ENCODE measurements around the gene FFAR3. TPM values are rescaled to one million over a fixed set of nuclear protein-coding genes. Genes with fewer than 3 reads are reported as not detected.
A peak's percentile ranks its signal among the peaks of the same experiment; 100 is the strongest.

Gene FFAR3
- total RNA-seq, 2 experiments from 2014 or later = not detected

DNA sequence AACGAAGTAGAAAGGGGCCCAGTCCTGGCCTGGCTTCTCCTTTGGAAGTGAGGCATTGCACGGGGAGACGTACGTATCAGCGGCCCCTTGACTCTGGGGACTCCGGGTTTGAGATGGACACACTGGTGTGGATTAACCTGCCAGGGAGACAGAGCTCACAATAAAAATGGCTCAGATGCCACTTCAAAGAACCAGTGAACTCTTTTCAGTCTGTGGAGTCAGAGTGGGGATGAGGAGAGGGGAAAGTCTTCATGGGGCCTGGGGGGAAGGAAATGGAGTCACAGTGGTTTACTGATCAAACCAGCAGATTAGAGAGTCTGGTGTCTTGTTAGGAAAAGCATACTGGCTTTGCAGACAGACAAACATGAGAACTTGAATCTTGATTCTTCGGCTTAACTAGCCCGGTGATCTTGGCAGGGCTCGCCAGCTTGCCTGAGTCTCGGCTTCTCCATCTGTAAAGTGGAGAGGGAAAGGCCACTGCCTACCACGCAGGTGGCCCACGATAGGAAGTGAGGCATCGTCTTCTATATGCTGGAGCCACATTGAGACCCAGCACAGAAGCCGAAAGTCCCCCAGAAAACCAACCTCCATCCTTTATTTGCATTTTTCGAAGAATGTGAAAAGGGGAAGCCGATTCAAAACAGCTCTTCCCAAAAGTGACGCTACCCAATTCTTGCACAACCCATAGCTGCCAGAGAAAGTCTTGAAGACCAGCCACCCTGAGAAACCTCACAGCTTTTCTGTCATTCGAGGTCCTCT, 10.9 kb upstream of the FFAR3 start, which contains the start of gene FFAR1:
TSS of gene FFAR1 (plus strand) at position 732 of the 759 bp plus-strand sequence. CDS start 3,650 bp downstream, outside the sequence.
- DNase-seq = peak in 10 of 14 experiments; percentile 14 to 83 (median 40)
- TF ChIP-seq, protein P1, sequence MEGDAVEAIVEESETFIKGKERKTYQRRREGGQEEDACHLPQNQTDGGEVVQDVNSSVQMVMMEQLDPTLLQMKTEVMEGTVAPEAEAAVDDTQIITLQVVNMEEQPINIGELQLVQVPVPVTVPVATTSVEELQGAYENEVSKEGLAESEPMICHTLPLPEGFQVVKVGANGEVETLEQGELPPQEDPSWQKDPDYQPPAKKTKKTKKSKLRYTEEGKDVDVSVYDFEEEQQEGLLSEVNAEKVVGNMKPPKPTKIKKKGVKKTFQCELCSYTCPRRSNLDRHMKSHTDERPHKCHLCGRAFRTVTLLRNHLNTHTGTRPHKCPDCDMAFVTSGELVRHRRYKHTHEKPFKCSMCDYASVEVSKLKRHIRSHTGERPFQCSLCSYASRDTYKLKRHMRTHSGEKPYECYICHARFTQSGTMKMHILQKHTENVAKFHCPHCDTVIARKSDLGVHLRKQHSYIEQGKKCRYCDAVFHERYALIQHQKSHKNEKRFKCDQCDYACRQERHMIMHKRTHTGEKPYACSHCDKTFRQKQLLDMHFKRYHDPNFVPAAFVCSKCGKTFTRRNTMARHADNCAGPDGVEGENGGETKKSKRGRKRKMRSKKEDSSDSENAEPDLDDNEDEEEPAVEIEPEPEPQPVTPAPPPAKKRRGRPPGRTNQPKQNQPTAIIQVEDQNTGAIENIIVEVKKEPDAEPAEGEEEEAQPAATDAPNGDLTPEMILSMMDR (IDR thresholded peaks at IDR 0.05) = no peak
- peak within 1 kb of the TSS; percentile 75 for H3K27ac Mint-ChIP-seq
- peak; percentile 78 for ATAC-seq (ENCODE audit: poor library complexity)
- Histone ChIP-seq H3K36me3 (ENCODE audit: insufficient read depth, low read length) (no peaks in the 10 kb centered on the region), H3K4me1 (ENCODE audit: insufficient read depth, low read length) (peaks cover 30% of the 10 kb centered on the region), H3K9me3 (ENCODE audit: control insufficient read depth in 1 of 2, insufficient read depth in 1 of 2, low read length in 2 of 2) (peaks cover 0 to 3% of the 10 kb centered on the region in 2 experiments), H3K4me3 (ENCODE audit: low read length) (no peak within 1 kb of the TSS), H3K27me3 (ENCODE audit: control insufficient read depth in 1 of 2, insufficient read depth in 2 of 2, low read length in 2 of 2) (peaks cover 0 to 2% of the 10 kb centered on the region in 2 experiments), H3K27ac (ENCODE audit: low read depth in 1 of 2, low read length in 2 of 2) (no peak within 1 kb of the TSS)
- ChIA-PET CTCF (interaction anchor here (1.1 kb wide), 1 partner anchor 148 kb away, joined by 3 read pairs; no protein-coding TSS in a partner anchor), POLR2A (interaction anchor here (2.1 kb wide), 1 partner anchor 116 kb away, joined by 9 read pairs; no protein-coding TSS in a partner anchor)
- intact Hi-C loops (cut with DNase I, micrococcal nuclease) = no loop called here
- peaks cover 26% of the 10 kb centered on the region for H3K4me1 Mint-ChIP-seq (ENCODE audit: low read depth)
- peaks cover 9% of the 10 kb centered on the region for H3K27me3 Mint-ChIP-seq
- H3K4me3 Mint-ChIP-seq = peak within 1 kb of the TSS; percentile 71
- H3K36me3 Mint-ChIP-seq (ENCODE audit: low read depth) = no peaks in the 10 kb centered on the region
- H3K9me3 Mint-ChIP-seq = no peaks in the 10 kb centered on the region

DNA sequence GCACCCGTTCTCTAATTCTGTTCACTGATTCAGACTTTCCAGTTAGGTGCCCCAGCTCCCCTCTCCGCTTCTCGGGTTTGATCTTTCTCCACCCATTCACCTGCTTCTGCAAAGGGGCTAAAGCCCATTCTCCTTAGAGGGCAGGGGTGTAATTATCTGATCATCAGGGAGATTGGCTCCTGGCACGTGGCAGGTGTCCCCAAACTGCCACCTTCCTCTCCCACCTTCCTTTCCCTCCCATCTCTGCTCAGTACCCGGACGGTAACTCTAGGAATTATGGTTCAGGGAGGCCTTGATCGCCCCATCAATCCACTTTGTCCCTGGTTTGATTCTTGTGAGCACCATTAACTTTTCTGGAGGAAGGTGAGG, 10.3 kb upstream of the FFAR3 start:
- H3K4me1 ChIP-seq (ENCODE audit: insufficient read depth, low read length) = peaks cover 35% of the 10 kb centered on the region
- H3K4me3 ChIP-seq (ENCODE audit: low read length) = no peak overlapping the region
- H3K9me3 ChIP-seq (ENCODE audit: control insufficient read depth in 1 of 2, insufficient read depth in 1 of 2, low read length in 2 of 2) = peaks cover 0 to 3% of the 10 kb centered on the region in 2 experiments
- DNase-seq (peak in 1 of 14 experiments; percentile 30), ATAC-seq (ENCODE audit: poor library complexity) (no peak)
- ChIA-PET POLR2A (interaction anchor here (2.1 kb wide), 1 partner anchor 115 kb away, joined by 9 read pairs; no protein-coding TSS in a partner anchor), CTCF (interaction anchor here (1.1 kb wide), 1 partner anchor 147 kb away, joined by 3 read pairs; no protein-coding TSS in a partner anchor)
- H3K36me3 ChIP-seq (ENCODE audit: insufficient read depth, low read length) = no peaks in the 10 kb centered on the region
- intact Hi-C loops (cut with DNase I, micrococcal nuclease) = no loop called here
- Mint-ChIP-seq H3K27ac (peak overlapping the region; percentile 75), H3K4me3 (peak overlapping the region; percentile 71), H3K27me3 (peaks cover 13% of the 10 kb centered on the region), H3K4me1 (ENCODE audit: low read depth) (peaks cover 30% of the 10 kb centered on the region), H3K36me3 (ENCODE audit: low read depth) (no peaks in the 10 kb centered on the region), H3K9me3 (no peaks in the 10 kb centered on the region)
- peaks cover 0 to 2% of the 10 kb centered on the region in 2 experiments for H3K27me3 ChIP-seq (ENCODE audit: control insufficient read depth in 1 of 2, insufficient read depth in 2 of 2, low read length in 2 of 2)
- TF ChIP-seq, protein P1 (IDR thresholded peaks at IDR 0.05) = no peak
- H3K27ac ChIP-seq (ENCODE audit: low read depth in 1 of 2, low read length in 2 of 2) = no peak overlapping the region

DNA sequence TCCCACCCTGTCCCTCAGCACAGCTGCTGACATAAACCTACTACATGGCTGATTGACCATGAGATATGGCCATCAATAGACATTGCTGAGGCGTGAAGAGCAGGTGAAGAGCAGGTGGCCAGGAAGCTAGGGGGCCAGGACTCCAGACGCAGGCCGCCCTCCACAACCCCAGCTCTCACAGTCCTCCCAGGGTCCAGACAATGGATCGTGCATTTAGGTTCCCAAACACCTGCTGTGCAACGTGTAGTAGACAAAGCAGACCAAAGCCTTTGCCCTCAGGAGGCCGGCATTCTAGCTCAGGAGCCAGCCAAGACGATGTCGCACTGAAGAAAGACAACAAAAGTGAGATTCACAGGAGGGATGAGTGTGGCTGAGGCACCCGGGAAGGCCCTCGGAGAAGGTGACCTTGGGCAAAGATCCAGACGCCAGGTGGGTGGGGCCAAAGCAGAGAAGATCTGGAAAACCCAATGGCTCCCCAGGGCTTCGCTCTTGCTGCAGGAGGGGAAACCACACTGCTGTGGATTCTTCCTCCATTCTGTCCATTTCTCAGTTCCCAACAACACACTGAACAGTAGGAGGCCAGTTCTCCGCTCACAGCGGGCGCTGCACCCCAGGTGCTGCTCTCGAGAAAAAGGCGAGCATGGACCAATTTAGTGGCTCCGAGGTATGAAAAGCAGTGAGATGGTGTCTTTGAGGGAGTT, 9.2 kb upstream of the FFAR3 start:
- TF ChIP-seq, protein P1 (IDR thresholded peaks at IDR 0.05) = no peak
- H3K4me3 ChIP-seq (ENCODE audit: low read length) = no peak overlapping the region
- H3K4me1 ChIP-seq (ENCODE audit: insufficient read depth, low read length) = peaks cover 37% of the 10 kb centered on the region
- peaks cover 0 to 2% of the 10 kb centered on the region in 2 experiments for H3K27me3 ChIP-seq (ENCODE audit: control insufficient read depth in 1 of 2, insufficient read depth in 2 of 2, low read length in 2 of 2)
- peaks cover 31% of the 10 kb centered on the region for H3K4me1 Mint-ChIP-seq (ENCODE audit: low read depth)
- intact Hi-C loops (cut with DNase I, micrococcal nuclease) = no loop called here
- H3K27me3 Mint-ChIP-seq = peaks cover 14% of the 10 kb centered on the region
- H3K4me3 Mint-ChIP-seq = no peak overlapping the region
- H3K27ac ChIP-seq (ENCODE audit: low read depth in 1 of 2, low read length in 2 of 2) = no peak overlapping the region
- no peak overlapping the region for H3K27ac Mint-ChIP-seq
- CTCF ChIA-PET = interaction anchor here (0.6 kb wide), 1 partner anchor 1710 kb away, joined by 4 read pairs; no protein-coding TSS in a partner anchor
- peaks cover 0 to 3% of the 10 kb centered on the region in 2 experiments for H3K9me3 ChIP-seq (ENCODE audit: control insufficient read depth in 1 of 2, insufficient read depth in 1 of 2, low read length in 2 of 2)
- POLR2A ChIA-PET = no interaction called here
- no peak for ATAC-seq (ENCODE audit: poor library complexity)
- H3K9me3 Mint-ChIP-seq = no peaks in the 10 kb centered on the region
- H3K36me3 ChIP-seq (ENCODE audit: insufficient read depth, low read length) = no peaks in the 10 kb centered on the region
- DNase-seq = peak in 1 of 14 experiments; percentile 22
- H3K36me3 Mint-ChIP-seq (ENCODE audit: low read depth) = no peaks in the 10 kb centered on the region
